ENCODE results near the gene GPER1. TPM values are rescaled to one million over a fixed set of nuclear protein-coding genes. Genes with fewer than 3 reads are reported as not detected.
A peak's percentile ranks its signal among the peaks of the same experiment; 100 is the strongest.

GPER1 gene
- total and polyA plus RNA-seq, 4 donors, result 3.7 to 7.7 (median 6.3) TPM

GRCh38 chr7:1065263-1065584, 22.7 kb upstream of the GPER1 start:
- H3K9me3 ChIP-seq (ENCODE audit: control insufficient read depth in 4 of 4, insufficient read depth in 3 of 4, low read length in 3 of 4), result no peaks in the 10 kb centered on the region
- H3K36me3 ChIP-seq (ENCODE audit: control insufficient read depth in 4 of 4, insufficient read depth in 4 of 4, low read length in 4 of 4), result no peaks in the 10 kb centered on the region
- no peak overlapping the region for H3K9ac ChIP-seq (ENCODE audit: insufficient read depth in 1 of 2, low read length in 2 of 2)
- peaks cover 0 to 16% (median 5%) of the 10 kb centered on the region in 5 donors for H3K4me1 ChIP-seq (ENCODE audit: control insufficient read depth in 5 of 5, insufficient read depth in 5 of 5, low read length in 5 of 5)
- WGBS, 2 donors, result 69 to 75% methylated on average over 12 of the region's 12 CpGs
- H3K27ac ChIP-seq (ENCODE audit: low read depth in 1 of 2, low read length in 1 of 2), result no peak overlapping the region
- DNase-seq (no peak), ATAC-seq (ENCODE audit: insufficient read depth, low FRiP score) (no peak)
- no peaks in the 10 kb centered on the region for H3K27me3 ChIP-seq (ENCODE audit: control insufficient read depth in 3 of 3, insufficient read depth in 3 of 3, low read length in 2 of 3)
- no peak for TF ChIP-seq CTCF (IDR thresholded peaks at IDR 0.05; ENCODE audit: control extremely low read depth, extremely low read depth)
- no peak overlapping the region for H3K4me3 ChIP-seq

GRCh38 chr7:1065585-1066241, 22.2 kb upstream of the GPER1 start:
- 10 to 15% methylated on average over 39 to 48 of the region's 48 CpGs for WGBS, 2 donors
- H3K27me3 ChIP-seq (ENCODE audit: control insufficient read depth in 3 of 3, insufficient read depth in 3 of 3, low read length in 2 of 3), result no peaks in the 10 kb centered on the region
- peak; percentile 82 to 86 (median 83) for DNase-seq
- no peak overlapping the region for H3K9ac ChIP-seq (ENCODE audit: insufficient read depth in 1 of 2, low read length in 2 of 2)
- ATAC-seq (ENCODE audit: insufficient read depth, low FRiP score), result peak; percentile 96
- no peaks in the 10 kb centered on the region for H3K9me3 ChIP-seq (ENCODE audit: control insufficient read depth in 4 of 4, insufficient read depth in 3 of 4, low read length in 3 of 4)
- H3K27ac ChIP-seq (ENCODE audit: low read depth in 1 of 2, low read length in 1 of 2), result no peak overlapping the region
- peaks cover 0 to 11% (median 4%) of the 10 kb centered on the region in 5 donors for H3K4me1 ChIP-seq (ENCODE audit: control insufficient read depth in 5 of 5, insufficient read depth in 5 of 5, low read length in 5 of 5)
- no peaks in the 10 kb centered on the region for H3K36me3 ChIP-seq (ENCODE audit: control insufficient read depth in 4 of 4, insufficient read depth in 4 of 4, low read length in 4 of 4)
- H3K4me3 ChIP-seq, result no peak overlapping the region
- TF ChIP-seq CTCF (IDR thresholded peaks at IDR 0.05; ENCODE audit: control extremely low read depth, extremely low read depth), result peak; percentile 95

GRCh38 chr7:1066242-1066588, 21.7 kb upstream of the GPER1 start:
- Histone ChIP-seq H3K4me1 (ENCODE audit: control insufficient read depth in 5 of 5, insufficient read depth in 5 of 5, low read length in 5 of 5) (peaks cover 0 to 10% (median 4%) of the 10 kb centered on the region in 5 donors), H3K9me3 (ENCODE audit: control insufficient read depth in 4 of 4, insufficient read depth in 3 of 4, low read length in 3 of 4) (no peaks in the 10 kb centered on the region), H3K4me3 (no peak overlapping the region), H3K27ac (ENCODE audit: low read depth in 1 of 2, low read length in 1 of 2) (no peak overlapping the region), H3K9ac (ENCODE audit: insufficient read depth in 1 of 2, low read length in 2 of 2) (no peak overlapping the region), H3K27me3 (ENCODE audit: control insufficient read depth in 3 of 3, insufficient read depth in 3 of 3, low read length in 2 of 3) (no peaks in the 10 kb centered on the region), H3K36me3 (ENCODE audit: control insufficient read depth in 4 of 4, insufficient read depth in 4 of 4, low read length in 4 of 4) (no peaks in the 10 kb centered on the region)
- no peak for ATAC-seq (ENCODE audit: insufficient read depth, low FRiP score)
- no peak for DNase-seq
- 75 to 82% methylated on average over 21 of the region's 21 CpGs for WGBS, 2 donors
- TF ChIP-seq CTCF (IDR thresholded peaks at IDR 0.05; ENCODE audit: control extremely low read depth, extremely low read depth), result no peak

GRCh38 chr7:1068013-1068412, 19.9 kb upstream of the GPER1 start:
- Histone ChIP-seq H3K4me1 (ENCODE audit: control insufficient read depth in 5 of 5, insufficient read depth in 5 of 5, low read length in 5 of 5) (peaks cover 0 to 10% (median 4%) of the 10 kb centered on the region in 5 donors), H3K9ac (ENCODE audit: insufficient read depth in 1 of 2, low read length in 2 of 2) (no peak overlapping the region), H3K4me3 (no peak overlapping the region), H3K27me3 (ENCODE audit: control insufficient read depth in 3 of 3, insufficient read depth in 3 of 3, low read length in 2 of 3) (no peaks in the 10 kb centered on the region), H3K27ac (ENCODE audit: low read depth in 1 of 2, low read length in 1 of 2) (no peak overlapping the region), H3K9me3 (ENCODE audit: control insufficient read depth in 4 of 4, insufficient read depth in 3 of 4, low read length in 3 of 4) (no peaks in the 10 kb centered on the region), H3K36me3 (ENCODE audit: control insufficient read depth in 4 of 4, insufficient read depth in 4 of 4, low read length in 4 of 4) (no peaks in the 10 kb centered on the region)
- no peak for ATAC-seq (ENCODE audit: insufficient read depth, low FRiP score)
- TF ChIP-seq CTCF (IDR thresholded peaks at IDR 0.05; ENCODE audit: control extremely low read depth, extremely low read depth), result no peak
- WGBS, 2 donors, result 92 to 93% methylated on average over 14 of the region's 14 CpGs
- no peak for DNase-seq

All from lung (tissue), 12 donors.